T-cell (primary cell): ENCODE results near the gene SHROOM3. TPM values are rescaled to one million over a fixed set of nuclear protein-coding genes. Genes with fewer than 3 reads are reported as not detected.

Experiments used
- ATAC-seq, 4 experiments: fragments of 200-7000 bp in 3 of 4; fragments of 150-1000 bp in 1 of 4; cut with Tn5 transposase; replicated peaks in 1 of 4; 1 replicate in 3 of 4; 2 replicates in 1 of 4; pipeline ENCODE4 v1.10.0; 2021; ENCODE audit warnings: moderate library complexity in 3 of 4, mild to moderate bottlenecking in 2 of 4, moderate number of reproducible peaks in 1 of 4
- CTCF ChIA-PET, 2 donors: fragments of 300-600 bp; sonication (Branson Sonifier 250); formaldehyde crosslinking; loops; one replicate each; lab custom pipeline; 2022; ENCODE audit warnings: antibody characterized with exemption in 2 of 2; lab: Charles Lee
- POLR2A ChIA-PET, 2 donors: fragments of 300-600 bp; sonication (Branson Sonifier 250); formaldehyde crosslinking; loops; one replicate each; lab custom pipeline; 2022; ENCODE audit warnings: antibody characterized with exemption in 2 of 2; lab: Charles Lee
- DNase-seq, 35 experiments: peaks; one replicate each; pipeline versions ENCODE4 v3.0.0 to v3.0.0-alpha.2; 2013 to 2023
- H3K27ac ChIP-seq: one replicate; pipeline ENCODE4 v1.5.1; 2013; ENCODE audit warnings: low read length
- H3K27me3 ChIP-seq, 2 experiments: replicated peaks in 1 of 2; 1 replicate in 1 of 2; 2 replicates in 1 of 2; pipeline versions ENCODE4 v1.6.1 to v1.7.0; 2013; ENCODE audit warnings: low read length in 1 of 2, mixed read lengths in 1 of 2; ENCODE audit not compliant: control insufficient read depth in 2 of 2, insufficient read depth in 2 of 2; ENCODE audit errors: extremely low read depth in 1 of 2
- H3K36me3 ChIP-seq, 2 donors: 1 replicate in 1 of 2; 2 replicates in 1 of 2; pipeline versions ENCODE4 v1.6.1 to v1.7.0; 2013; ENCODE audit warnings: low read length in 1 of 2; ENCODE audit not compliant: control insufficient read depth in 2 of 2, insufficient read depth in 1 of 2; ENCODE audit errors: extremely low read depth in 1 of 2
- H3K4me1 ChIP-seq, 2 experiments: 1 replicate in 1 of 2; 2 replicates in 1 of 2; pipeline versions ENCODE4 v1.6.1 to v1.7.0; 2013; ENCODE audit warnings: low read length in 2 of 2, mixed read lengths in 1 of 2; ENCODE audit not compliant: insufficient read depth in 2 of 2, control insufficient read depth in 1 of 2; ENCODE audit errors: extremely low read depth in 1 of 2
- H3K4me3 ChIP-seq, 2 donors: 1 replicate in 1 of 2; 2 replicates in 1 of 2; pipeline versions ENCODE4 v1.5.1 to v1.7.0; 2013; ENCODE audit warnings: mild to moderate bottlenecking in 2 of 2, low read length in 1 of 2, moderate library complexity in 1 of 2; ENCODE audit not compliant: control insufficient read depth in 1 of 2; ENCODE audit errors: extremely low read depth in 1 of 2
- H3K9me3 ChIP-seq: 2 replicates; pipeline ENCODE4 v1.7.0; 2013
- H3K27ac Mint-ChIP-seq, 2 donors: one replicate each; pipeline ENCODE4 v1.8.0; 2020 to 2021; ENCODE audit warnings: mild to moderate bottlenecking in 2 of 2, mixed read lengths in 2 of 2
- H3K27me3 Mint-ChIP-seq, 2 donors: one replicate each; pipeline ENCODE4 v1.8.0; 2021 to 2022; ENCODE audit warnings: mixed read lengths in 2 of 2
- H3K36me3 Mint-ChIP-seq: one replicate; pipeline ENCODE4 v1.8.0; 2021; ENCODE audit warnings: mixed read lengths
- H3K4me1 Mint-ChIP-seq, 3 donors: one replicate each; pipeline ENCODE4 v1.8.0; 2020 to 2022; ENCODE audit warnings: mixed read lengths in 3 of 3, mild to moderate bottlenecking in 1 of 3
- H3K4me3 Mint-ChIP-seq, 3 donors: one replicate each; pipeline ENCODE4 v1.8.0; 2020 to 2022; ENCODE audit warnings: mild to moderate bottlenecking in 3 of 3, mixed read lengths in 3 of 3, moderate library complexity in 3 of 3
- H3K9me3 Mint-ChIP-seq, 3 donors: one replicate each; pipeline ENCODE4 v1.8.0; 2020 to 2022; ENCODE audit warnings: mixed read lengths in 3 of 3
- WGBS: methylation state at CpG from one replicate; pipeline ENCODE4 v1.1.5; 2013; ENCODE audit warnings: missing lambda C conversion rate; ENCODE audit not compliant: insufficient coverage; 5-methylcytosine and 5-hydroxymethylcytosine counted together
- total RNA-seq, 35 experiments: library from RNA in 6 of 35; stranded (reverse) in 6 of 35; fragments of 120-200 nt in 1 of 35; gene quantifications; one replicate each; pipeline versions ENCODE4 v1.2.1 to v1.2.4 and lab custom pipeline; 2013 to 2026

The SHROOM3 gene
- total RNA-seq, 5 donors from 2014 or later (not counting 1 experiment from before 2014, with no cell fraction given) = 0.22 to 1.1 (median 0.33) TPM; not detected in 2

DNA sequence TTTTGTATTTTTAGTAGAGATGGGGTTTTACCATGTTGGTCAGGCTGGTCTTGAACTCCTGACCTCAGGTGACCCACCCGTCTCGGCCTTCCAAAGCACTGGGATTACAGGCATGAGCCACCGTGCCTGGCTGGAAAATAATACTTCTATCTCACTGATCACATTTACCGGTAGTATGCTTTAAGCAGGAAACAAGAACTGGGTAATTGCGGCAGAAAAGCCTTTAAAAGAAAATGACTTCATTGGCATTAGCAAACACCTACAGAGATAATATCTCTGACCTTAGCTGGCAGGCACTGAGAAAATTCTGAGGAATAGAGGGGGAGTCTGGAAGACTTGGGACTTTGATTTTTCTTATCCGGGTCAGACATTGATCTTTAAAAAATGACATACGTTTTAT is 78.5 kb downstream of the SHROOM3 start:
- no CpG with 5 or more reads among the region's 7 CpGs for WGBS
- no peaks in the 10 kb centered on the region for H3K36me3 ChIP-seq
- H3K4me3 ChIP-seq = no peak overlapping the region
- ChIA-PET POLR2A (no interaction called here), CTCF (no interaction called here)
- no peaks in the 10 kb centered on the region for H3K4me1 ChIP-seq
- no peaks in the 10 kb centered on the region for H3K27me3 ChIP-seq
- H3K4me3 Mint-ChIP-seq = no peak overlapping the region
- peaks cover 0 to 5% (median 0%) of the 10 kb centered on the region in 3 donors for H3K9me3 Mint-ChIP-seq
- no peak overlapping the region for H3K27ac Mint-ChIP-seq
- DNase-seq (no peak), ATAC-seq (no peak)
- no peak overlapping the region for H3K27ac ChIP-seq
- H3K27me3 Mint-ChIP-seq = peaks cover 3% of the 10 kb centered on the region in 2 donors
- H3K36me3 Mint-ChIP-seq = no peaks in the 10 kb centered on the region
- no peaks in the 10 kb centered on the region for H3K4me1 Mint-ChIP-seq
- H3K9me3 ChIP-seq = no peaks in the 10 kb centered on the region

DNA sequence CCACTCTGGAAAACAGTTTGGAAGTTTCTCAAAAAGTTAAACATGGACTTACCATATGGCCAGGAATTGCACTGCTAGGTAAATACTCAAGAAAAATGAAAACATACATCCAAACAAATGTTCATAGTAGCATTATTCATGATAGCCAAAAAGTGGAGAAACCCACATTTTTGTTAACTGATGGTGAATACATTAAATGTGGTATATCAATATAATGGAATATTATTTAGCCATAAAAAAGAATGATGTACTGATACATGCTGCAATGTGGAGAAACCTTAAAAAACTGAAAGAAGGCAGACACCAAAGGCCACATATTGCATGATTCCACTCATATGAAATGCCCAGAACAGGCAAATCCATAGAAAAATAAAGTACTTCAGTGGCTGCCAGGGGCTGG is 79.1 kb downstream of the SHROOM3 start:
- no peaks in the 10 kb centered on the region for H3K36me3 ChIP-seq
- no peaks in the 10 kb centered on the region for H3K4me1 ChIP-seq
- H3K4me3 ChIP-seq = no peak overlapping the region
- no peaks in the 10 kb centered on the region for H3K4me1 Mint-ChIP-seq
- DNase-seq = no peak
- H3K36me3 Mint-ChIP-seq = no peaks in the 10 kb centered on the region
- CTCF ChIA-PET = no interaction called here
- no peak overlapping the region for H3K4me3 Mint-ChIP-seq
- no peaks in the 10 kb centered on the region for H3K9me3 ChIP-seq
- POLR2A ChIA-PET = no interaction called here
- H3K27me3 Mint-ChIP-seq = peaks cover 3% of the 10 kb centered on the region in 2 donors
- peaks cover 0 to 5% (median 0%) of the 10 kb centered on the region in 3 donors for H3K9me3 Mint-ChIP-seq
- no peak overlapping the region for H3K27ac Mint-ChIP-seq
- H3K27ac ChIP-seq = no peak overlapping the region
- no peak for ATAC-seq
- no peaks in the 10 kb centered on the region for H3K27me3 ChIP-seq

DNA sequence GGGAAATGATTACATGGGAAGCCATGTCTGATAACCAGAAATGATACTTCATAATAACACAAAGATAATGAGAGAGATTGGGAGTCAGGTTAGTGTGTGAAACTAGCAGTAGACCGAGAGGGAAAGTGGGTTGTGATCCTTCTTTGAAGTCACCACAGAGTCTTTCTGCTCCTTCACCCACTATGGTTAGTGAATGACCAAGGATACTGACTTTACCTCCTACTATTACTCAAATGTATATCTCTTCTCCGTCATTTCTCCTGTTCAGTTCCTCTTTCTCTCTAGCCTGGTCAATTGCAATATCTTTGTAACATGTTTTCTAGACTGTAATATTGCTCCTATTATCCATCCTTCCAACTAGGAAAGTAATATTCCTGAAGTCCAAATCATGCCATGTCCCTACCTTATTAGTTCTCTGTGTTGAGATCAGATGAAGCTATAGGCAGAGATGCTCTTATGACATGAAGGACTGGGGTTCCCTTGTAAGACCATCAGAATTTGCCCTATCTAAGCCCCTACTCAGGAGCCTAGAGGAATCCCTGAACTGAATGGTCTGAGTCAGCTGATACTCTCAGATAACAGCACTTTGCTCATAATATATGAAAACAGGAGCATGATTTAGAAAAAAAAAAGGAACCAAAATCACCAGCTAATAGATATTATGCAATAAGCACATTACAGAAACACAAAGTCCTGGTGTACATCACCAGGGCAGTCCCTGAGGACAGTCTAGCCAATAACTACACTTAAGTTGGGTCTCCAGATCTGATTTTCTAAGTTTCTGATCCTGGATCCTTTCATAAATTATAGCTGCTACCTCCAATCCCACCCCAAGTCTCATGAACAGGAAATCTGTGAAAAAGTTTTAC is 81.2 kb downstream of the SHROOM3 start:
- H3K27ac Mint-ChIP-seq = no peak overlapping the region
- no peaks in the 10 kb centered on the region for H3K4me1 ChIP-seq
- CTCF ChIA-PET = interaction anchor here (0.5 to 0.9 kb wide), 3 partner anchors 23 to 529 kb away, joined by 3 to 4 read pairs (median 3); no protein-coding TSS in a partner anchor
- no peak overlapping the region for H3K4me3 Mint-ChIP-seq
- no peaks in the 10 kb centered on the region for H3K9me3 ChIP-seq
- POLR2A ChIA-PET = interaction anchor here in 1 of 2 donors (0.6 kb wide), 1 partner anchor 300 kb away, joined by 3 read pairs; no protein-coding TSS in a partner anchor
- H3K9me3 Mint-ChIP-seq = peaks cover 0 to 5% (median 0%) of the 10 kb centered on the region in 3 donors
- DNase-seq = no peak
- WGBS = no CpG with 5 or more reads among the region's 2 CpGs
- H3K4me3 ChIP-seq = no peak overlapping the region
- no peak for ATAC-seq
- no peaks in the 10 kb centered on the region for H3K36me3 Mint-ChIP-seq
- no peaks in the 10 kb centered on the region for H3K36me3 ChIP-seq
- H3K27me3 ChIP-seq = no peaks in the 10 kb centered on the region
- H3K27ac ChIP-seq = no peak overlapping the region
- peaks cover 3% of the 10 kb centered on the region in 2 donors for H3K27me3 Mint-ChIP-seq
- no peaks in the 10 kb centered on the region for H3K4me1 Mint-ChIP-seq

DNA sequence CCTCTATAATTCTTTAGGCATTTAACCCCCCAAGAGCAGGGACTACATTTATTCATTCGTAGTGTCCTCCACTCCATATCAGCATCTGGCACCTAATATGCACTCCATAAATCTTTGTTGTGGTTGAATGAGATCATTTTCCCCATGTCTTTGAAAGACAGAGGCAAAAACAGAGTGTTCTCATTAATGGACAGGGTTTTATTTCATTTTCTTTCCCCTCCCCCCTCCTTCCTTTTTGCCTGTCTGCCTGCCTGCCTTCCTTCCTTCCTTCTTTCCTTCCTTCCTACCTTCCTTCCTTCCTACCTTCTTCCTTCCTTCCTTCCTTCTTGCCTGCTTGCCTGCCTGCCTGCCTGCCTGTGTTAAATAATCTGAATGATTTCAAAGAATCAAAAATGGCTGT is 83.2 kb downstream of the SHROOM3 start:
- Histone ChIP-seq H3K4me3 (no peak overlapping the region), H3K9me3 (no peaks in the 10 kb centered on the region), H3K4me1 (no peaks in the 10 kb centered on the region), H3K27ac (no peak overlapping the region), H3K36me3 (no peaks in the 10 kb centered on the region), H3K27me3 (no peaks in the 10 kb centered on the region)
- no peaks in the 10 kb centered on the region for H3K36me3 Mint-ChIP-seq
- CTCF ChIA-PET = interaction anchor here in 1 of 2 donors (0.6 kb wide), 1 partner anchor 288 kb away, joined by 6 read pairs; no protein-coding TSS in a partner anchor
- ATAC-seq (no peak), DNase-seq (no peak)
- no CpG with 5 or more reads among the region's 1 CpG for WGBS
- H3K27ac Mint-ChIP-seq = no peak overlapping the region
- peaks cover 0 to 5% (median 0%) of the 10 kb centered on the region in 3 donors for H3K9me3 Mint-ChIP-seq
- POLR2A ChIA-PET = no interaction called here
- no peaks in the 10 kb centered on the region for H3K4me1 Mint-ChIP-seq
- H3K27me3 Mint-ChIP-seq = peaks cover 3% of the 10 kb centered on the region in 2 donors
- no peak overlapping the region for H3K4me3 Mint-ChIP-seq

DNA sequence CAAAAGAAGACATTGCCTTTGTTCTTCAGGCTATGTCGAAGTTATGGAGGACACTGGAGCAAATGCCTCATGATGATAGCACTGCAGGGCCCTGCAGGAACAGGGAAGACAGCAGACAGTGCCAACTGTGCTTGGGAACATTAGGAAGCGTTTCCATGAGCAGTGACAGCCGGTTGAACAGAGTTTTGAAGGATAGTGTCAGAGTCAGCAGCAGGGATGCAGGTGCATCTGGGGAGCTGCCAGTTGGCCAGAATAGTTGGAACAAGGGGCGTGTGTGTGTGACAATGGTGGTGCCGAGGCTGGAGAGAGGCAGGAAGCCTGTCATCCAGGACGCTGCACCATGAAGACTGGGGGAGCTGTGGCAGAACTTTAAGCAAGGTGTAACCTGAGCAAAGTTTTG is 88.6 kb downstream of the SHROOM3 start:
- no peaks in the 10 kb centered on the region for H3K36me3 Mint-ChIP-seq
- ATAC-seq = no peak
- H3K4me1 ChIP-seq = no peaks in the 10 kb centered on the region
- H3K36me3 ChIP-seq = no peaks in the 10 kb centered on the region
- H3K4me3 Mint-ChIP-seq = no peak overlapping the region
- no peaks in the 10 kb centered on the region for H3K4me1 Mint-ChIP-seq
- WGBS = 66% methylated on average over 6 of the region's 6 CpGs
- H3K27me3 Mint-ChIP-seq = peaks cover 4 to 12% of the 10 kb centered on the region in 2 donors
- CTCF ChIA-PET = interaction anchor here in 1 of 2 donors (1.0 kb wide), 1 partner anchor 8 kb away, joined by 3 read pairs; no protein-coding TSS in a partner anchor
- H3K9me3 Mint-ChIP-seq = no peaks in the 10 kb centered on the region
- H3K27ac Mint-ChIP-seq = no peak overlapping the region
- no peaks in the 10 kb centered on the region for H3K9me3 ChIP-seq
- POLR2A ChIA-PET = no interaction called here
- peaks cover 0 to 3% of the 10 kb centered on the region in 2 experiments for H3K27me3 ChIP-seq
- no peak for DNase-seq
- H3K4me3 ChIP-seq = no peak overlapping the region
- H3K27ac ChIP-seq = no peak overlapping the region

DNA sequence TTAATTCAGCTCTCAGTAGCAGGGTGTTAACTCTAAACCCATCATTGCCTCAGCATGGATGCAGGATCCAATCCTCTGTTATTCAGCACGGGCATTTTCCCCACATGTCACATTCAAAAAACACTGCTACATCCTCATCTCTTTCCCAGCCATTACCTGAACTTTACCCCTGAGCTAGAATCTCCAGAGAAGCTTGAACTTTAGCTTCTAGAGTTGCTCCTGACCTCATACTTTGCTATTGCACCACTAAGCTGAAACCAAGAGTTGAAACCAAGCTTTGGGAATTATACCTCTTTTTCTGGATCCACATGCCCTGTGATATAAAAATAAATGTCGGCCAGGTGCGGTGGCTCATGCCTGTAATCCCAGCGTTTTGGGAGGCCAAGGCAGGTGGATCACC is 90.7 kb downstream of the SHROOM3 start:
- peaks cover 12 to 14% of the 10 kb centered on the region in 2 donors for H3K27me3 Mint-ChIP-seq
- CTCF ChIA-PET = no interaction called here

More for the DNA sequence above, 90.7 kb downstream of the SHROOM3 start:
- Mint-ChIP-seq H3K4me3 (no peak overlapping the region), H3K9me3 (no peaks in the 10 kb centered on the region), H3K4me1 (no peaks in the 10 kb centered on the region), H3K36me3 (no peaks in the 10 kb centered on the region), H3K27ac (no peak overlapping the region)
- H3K27me3 ChIP-seq = peaks cover 0 to 3% of the 10 kb centered on the region in 2 experiments
- H3K36me3 ChIP-seq = no peaks in the 10 kb centered on the region
- H3K4me1 ChIP-seq = no peaks in the 10 kb centered on the region
- 85% methylated on average over 4 of the region's 4 CpGs for WGBS
- POLR2A ChIA-PET = no interaction called here
- H3K4me3 ChIP-seq = no peak overlapping the region
- ATAC-seq (no peak), DNase-seq (no peak)
- no peak overlapping the region for H3K27ac ChIP-seq
- H3K9me3 ChIP-seq = no peaks in the 10 kb centered on the region
